ENCODE data around the gene KCND1.
A peak's percentile ranks its signal among the peaks of the same experiment; 100 is the strongest.

Gene KCND1

DNA sequence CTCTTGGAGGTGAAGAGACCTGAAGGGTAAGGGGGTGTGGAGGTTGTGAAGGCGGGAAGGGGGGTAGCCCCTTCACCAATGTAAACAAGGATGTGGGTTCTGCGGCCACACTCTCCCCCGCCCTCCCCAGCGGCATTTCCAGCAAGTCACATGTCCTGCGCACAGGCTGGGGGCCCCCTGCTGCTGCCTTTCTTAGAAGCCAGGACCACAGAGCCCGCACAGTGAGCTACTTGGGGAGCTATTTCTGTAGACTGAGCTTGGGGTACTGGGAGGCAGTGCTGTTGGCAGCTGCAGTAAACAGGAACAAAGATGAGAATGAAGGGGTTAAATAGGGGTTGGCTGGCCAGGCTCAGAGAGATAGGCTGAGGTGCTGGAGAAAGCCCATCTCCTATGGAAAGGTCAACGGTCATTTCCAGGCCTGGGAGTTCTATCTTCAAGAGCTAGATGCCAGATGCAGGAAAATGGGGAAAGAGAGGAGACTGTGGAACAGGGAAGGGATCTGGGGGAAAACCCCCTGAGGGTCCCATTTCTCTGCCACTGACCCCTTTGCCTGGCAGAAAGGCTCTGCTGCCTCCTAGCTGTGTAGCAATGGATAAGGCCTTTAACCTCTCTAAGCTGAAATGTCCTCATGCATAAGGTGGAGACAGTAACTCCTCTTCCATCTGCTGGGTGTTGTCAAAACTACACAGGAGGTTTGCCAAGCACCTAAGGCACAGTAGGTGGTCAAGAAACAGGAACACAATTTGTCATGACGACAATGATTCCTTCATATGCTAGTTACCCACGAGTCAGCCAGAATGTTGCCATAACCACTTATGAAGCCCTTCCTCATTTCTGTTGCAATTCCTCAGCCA lies 34.4 kb downstream of the KCND1 start:
- DNase-seq: peak; percentile 95

DNA sequence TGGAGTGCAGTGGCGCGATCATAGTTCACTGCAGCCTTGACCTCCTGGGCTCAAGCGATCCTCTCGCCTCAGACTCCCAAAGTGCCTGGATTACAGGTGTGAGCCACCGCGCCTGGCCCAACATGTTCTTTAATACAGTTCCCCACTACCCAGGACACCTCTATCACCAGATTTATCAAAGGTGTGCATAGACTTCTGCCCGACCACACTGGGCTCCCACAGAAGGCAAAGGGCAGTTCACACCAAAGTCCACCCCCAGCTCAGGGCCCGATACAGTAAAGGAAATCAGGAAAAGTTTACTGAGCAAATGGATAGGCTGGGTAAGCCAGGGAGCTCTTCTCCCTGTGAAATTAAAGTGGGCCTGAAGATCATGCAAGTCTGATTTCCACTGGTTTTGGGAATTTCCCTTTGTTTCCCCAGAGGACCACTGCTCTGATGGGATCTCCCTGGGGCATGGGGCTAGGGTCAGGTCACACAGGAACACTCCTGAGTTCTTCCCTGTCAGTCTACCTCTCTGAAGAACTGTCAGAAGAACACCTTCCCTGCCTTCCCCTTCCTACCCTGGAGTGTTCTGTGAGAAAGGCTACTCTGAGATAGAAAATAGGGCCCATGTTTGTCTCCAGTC lies 35.1 kb downstream of the KCND1 start:
- DNase-seq: peak; percentile 21

DNA sequence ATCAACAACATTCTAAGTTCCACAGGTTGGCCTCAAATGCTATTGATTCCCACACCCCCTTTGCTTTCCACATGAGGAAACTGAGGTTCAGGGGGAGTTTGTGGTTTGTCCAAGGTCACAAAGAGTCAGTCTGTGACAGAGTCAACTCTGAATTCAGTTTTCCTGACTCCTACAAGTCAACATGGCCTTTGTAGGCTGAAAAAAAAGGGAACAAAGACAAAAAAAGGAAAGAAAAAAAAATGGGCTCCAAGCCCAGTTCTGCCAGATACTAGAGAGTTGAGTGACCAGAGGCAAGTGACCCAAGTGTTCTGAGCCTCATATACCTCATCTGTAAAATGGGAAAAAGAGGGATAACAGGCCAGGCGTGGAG lies 36.4 kb downstream of the KCND1 start:
- no peak for DNase-seq

DNA sequence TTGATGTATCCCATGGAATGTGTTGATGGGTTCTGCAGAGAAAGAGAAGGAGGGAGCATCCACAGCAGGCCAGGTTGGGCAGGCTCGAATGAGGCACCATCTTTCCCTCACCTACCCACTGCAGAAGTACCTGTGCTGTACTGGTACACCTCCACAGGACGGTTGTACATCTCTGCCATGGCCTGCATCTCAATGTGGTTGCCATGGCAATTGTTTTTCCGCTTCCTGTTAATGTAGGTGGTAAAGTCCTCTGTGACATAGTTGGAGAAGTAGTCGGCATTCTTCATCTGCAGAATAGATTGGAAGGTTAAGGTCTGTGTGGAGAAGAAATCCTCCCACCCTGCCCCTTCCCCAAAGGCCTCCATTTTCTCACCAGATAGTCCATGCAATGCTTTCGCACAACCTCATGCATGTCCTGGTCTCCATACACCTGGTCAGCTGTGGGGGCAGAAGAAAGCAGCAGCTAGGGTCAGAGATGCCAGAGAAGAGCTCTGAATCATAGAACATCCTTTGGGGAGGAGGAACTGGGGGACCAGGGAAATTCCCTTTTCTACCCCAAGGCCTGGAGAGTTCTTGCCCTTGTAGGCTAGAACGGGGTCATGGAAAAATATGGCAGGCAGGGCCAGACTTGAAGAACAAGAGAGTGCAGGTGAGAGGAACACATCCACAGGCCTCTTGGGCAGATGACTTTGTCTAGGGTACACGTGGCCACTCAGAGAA lies 36.9 kb downstream of the KCND1 start:
- DNase-seq: peak; percentile 37

DNA sequence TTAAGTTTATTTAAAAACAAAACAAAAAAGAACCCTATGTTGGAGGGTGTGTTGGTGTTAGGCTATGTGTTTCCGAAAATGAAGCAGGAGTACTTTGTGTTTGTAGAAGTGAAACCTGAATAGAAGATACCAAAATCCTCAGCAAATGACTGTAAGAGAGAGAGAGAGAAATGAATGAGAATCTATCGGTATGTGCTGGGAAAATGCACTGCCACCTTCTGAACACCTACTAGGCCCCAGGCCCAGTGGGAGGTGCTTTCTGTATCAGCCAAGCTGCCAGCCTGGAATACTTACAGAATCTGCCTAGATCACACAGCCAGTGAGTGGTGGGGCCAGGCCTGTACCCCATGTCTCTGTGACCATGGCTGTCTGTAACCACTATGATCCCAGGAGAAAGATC lies 37.9 kb downstream of the KCND1 start:
- peak; percentile 46 for DNase-seq

DNA sequence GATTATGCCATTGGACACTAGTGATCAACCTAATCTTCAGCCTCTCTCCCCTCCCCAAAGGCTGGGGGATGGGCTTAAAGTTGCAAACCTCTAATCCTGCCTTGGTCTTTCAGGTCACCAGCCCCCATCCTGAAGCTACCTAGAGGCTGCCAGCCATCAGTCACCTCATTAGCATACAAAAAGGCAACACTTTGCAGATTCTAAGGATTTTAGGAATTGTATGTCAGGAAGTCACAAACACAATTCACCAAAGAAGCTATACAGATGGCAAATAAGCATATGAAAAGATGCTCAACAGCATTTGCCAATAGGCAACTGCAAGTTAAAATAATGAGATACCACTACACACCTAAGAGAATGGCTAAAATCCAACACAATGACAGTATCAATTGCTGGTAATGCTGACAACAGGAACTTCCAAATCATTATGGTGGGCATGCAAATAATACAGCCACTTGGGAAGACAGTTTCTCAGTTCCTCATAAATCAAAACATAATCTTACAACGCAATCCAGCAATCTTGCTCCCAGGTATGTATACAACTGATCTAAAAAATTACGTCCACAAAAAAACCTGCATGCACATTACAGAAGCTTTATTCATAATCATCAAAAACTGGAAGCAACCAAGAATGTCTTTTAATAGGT lies 43.8 kb downstream of the KCND1 start:
- no peak for DNase-seq

DNA sequence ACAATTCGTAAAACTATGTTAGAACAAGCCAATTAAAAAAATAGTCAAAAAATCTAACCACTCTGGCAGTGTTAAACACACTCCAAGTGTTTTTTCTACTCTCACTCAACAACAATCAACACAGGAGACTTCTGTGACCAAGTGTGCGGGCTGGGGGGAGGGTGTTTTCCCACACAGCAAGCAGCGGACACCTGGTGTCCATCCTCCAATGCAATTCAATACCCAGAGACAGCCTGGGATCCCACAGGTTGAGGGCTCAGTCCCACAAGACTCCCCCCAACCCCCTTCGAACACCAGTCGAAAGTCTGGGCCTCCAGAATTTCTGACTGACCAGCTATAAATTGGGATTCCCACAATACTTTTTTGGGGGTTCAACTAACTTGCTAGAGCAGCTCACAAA lies 44.5 kb downstream of the KCND1 start:
- DNase-seq: no peak

DNA sequence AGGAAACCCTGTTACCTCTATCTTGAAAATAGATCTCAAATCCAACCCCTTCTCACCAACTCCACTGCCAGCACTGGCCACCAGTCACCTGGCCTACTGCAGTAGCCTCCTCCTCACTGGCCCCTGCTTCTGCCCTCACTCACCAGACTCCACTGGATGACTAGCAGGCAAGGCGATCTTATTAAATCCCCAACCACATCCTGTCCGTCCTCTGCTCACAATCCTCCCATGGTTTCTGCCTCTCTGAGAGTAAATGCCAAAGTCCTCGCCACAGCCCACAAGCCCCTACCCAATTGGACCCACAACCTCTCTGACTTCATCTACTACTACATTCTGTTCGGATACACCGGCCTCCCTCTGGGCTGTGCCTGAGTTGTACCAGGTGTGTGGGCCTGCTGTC lies 47.4 kb downstream of the KCND1 start:
- DNase-seq: no peak

DNA sequence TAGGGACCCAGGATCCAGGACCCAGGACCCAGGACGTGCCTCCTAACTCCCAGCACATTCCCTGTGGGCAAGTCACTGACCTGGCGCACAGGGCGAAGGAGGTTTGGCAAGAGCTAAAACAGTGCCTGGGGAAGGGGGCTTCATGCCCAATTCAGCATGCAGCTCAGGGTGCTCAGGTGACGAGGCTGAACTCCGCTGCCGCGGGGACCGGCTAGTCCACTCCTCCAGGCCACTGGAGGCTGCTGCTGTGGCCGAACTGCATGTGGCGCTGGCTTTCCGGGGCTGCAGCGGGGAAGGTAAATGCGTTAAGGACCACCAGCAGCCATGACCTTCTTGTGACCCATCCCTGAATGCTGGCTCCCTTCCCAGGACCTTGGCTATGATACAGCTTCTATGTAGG lies 47.9 kb downstream of the KCND1 start:
- no peak for DNase-seq

DNA sequence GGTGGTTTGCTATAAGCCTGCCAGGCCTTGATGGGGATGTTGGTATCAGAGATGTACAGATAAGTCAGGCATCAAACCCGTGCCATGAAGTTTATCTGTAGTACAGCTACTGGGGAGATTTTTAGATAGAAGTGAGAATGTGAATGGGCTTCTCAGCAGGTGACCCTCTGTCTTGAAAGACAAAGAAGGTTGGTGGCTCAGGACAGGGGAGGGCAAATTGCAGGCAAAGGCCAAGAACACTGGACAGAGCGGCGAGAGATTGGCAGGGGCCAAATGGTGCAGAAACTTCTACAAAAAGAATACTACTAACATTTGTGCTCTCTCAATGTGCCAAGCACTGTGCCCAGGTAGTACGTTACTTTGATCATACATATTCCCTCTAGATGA lies 50.9 kb downstream of the KCND1 start:
- DNase-seq: no peak

DNA sequence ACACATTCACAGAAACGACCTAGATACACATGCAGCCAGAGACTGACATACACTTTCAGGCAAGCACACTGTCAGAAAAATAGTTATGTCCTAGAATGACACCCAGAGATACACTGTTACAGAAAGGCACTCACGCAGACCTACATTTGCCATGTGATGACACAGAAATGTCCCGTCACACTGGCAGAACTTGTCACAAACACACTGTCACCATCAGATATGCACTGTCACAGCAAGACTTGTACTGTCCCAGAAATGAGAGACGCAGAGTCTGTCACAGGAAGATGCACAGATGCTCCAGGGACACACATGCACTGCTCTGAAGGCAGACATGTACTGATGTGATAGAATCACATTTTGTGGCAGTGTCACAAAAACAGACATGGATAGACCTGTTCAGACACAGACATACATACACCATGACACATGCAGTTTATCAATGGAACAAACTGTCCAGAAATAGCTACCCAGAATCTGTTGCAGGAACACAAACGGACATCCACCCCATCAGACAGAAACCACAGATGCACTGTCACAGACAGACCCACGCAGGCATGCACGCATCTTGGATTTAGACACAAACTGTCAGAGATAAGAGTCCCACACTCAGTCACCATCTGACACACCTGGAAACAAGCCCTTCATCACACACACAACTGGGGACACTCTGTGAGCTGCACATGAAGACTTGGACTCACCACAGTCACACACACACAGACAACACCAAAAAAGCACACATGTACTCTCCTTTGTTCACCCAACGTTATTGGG lies 51.5 kb downstream of the KCND1 start:
- DNase-seq: peak; percentile 57

DNA sequence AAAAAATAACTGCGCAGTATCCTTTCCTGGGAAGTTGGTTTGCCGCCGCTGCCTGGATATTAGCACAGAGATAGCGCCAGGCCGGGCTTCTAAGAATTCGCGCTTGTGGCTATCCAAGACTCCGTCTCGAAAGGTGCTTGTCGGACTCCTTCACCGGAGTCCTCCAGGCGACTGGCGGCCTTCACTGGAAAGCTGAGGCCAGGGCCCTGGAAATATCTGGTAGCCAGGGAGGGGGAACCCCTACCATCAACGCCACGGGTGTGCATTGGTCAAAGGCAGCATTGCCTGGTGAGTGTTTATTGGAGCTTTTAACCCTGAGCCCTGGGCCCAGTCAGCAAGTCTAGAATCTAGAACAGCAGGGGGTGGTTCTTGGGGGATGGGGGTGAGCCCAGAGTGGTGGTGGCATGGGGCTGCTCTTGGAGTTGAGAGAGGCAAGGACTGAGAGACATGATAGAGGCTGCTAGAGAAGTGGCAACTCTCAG lies 52.2 kb downstream of the KCND1 start:
- peak; percentile 41 for DNase-seq

DNA sequence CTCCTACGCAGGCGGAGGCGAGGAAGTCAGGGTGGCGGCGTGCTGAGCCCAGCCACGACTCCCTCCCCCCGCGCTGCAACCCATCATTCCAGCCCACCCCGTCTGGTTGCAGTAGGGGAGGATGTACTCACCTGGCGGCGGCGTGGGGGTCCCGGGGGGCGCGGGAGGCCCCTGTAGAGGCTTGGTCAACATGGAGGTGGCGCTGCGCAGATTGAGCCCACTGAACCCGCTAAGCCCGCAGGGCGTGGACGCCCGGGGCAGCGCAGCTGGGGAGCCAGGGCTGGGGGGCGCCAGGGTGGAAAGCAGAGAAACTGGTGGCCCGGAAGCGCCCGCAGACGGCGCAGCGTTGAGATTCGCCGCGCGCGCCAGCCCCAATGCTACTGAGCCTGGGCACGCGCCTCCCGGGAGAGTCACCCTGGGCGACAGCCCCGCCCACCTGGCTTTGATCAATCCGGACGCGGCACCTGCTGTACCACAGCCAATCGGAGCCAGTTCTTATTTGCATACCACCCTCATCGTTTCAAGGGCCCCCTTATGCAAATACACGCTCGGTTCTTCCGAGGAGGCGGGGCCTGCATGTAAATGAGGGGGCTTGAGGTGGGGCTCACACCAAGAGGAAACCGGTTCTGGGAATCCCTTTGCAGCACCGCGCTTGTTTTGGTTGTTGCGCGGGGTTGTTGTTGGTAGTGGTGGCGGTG lies 52.9 kb downstream of the KCND1 start, which contains the start of gene PIM2:
Gene PIM2 (minus strand): TSS at position 382 of the 698 bp plus-strand sequence. CDS start 190 bp downstream, at position 192.
- DNase-seq: peak; percentile 95

DNA sequence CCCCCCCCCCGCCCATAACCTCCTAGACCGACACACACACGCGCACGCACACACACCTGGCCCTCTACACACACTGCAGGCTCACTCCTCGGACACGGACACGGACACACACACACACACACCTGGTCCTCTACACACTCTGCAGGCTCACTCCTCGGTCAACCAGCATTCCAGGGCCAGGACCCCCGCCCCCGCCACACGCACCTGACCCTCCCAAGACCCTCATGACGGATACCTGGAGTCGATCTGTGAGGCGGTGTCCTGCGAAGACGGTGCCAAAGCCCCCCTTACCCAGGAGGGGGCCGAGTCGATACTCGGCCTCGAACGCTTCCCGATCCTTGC lies 53.4 kb downstream of the KCND1 start:
- DNase-seq: no peak

DNA sequence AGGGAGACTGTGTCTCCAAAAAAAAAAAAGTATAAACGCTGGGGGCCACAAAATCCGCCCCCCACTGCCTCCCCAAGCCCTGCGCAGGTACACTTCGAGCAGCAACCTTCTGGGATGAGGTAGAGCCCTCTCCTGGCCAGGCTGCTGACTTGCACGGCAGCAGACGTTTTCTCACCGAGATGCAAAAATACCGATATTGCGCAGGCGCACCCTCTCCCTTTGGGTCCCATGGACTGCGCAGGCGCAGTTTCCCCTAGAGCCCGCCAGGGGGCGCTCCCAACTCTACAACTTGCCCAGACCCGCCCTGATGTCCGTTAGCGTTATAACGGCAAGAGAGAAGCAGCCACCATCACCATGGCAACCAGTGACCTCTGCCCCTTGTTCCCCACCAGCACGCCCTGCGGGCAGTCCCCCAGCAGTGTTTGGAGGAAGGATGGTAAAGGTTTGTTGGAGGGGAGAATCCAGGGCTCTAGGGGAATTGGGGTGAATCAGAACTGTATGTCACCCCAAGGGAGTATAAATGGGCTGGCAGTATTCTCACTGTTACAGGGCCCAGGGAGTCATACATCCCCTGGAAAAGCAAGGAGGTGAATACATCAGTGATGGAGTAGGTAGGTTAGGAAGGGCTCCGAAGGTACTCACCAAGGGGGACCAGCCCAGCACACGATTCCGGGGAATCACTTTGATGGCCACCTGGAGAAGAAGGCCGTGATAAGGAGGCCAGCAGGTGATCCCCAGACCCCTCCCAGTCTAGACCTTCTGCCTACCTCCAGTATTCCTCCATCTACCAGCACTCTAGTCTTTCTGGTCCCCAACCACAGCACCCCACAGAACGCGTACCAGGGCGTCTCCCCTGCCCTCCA lies 54.3 kb downstream of the KCND1 start:
- peak; percentile 93 for DNase-seq

DNA sequence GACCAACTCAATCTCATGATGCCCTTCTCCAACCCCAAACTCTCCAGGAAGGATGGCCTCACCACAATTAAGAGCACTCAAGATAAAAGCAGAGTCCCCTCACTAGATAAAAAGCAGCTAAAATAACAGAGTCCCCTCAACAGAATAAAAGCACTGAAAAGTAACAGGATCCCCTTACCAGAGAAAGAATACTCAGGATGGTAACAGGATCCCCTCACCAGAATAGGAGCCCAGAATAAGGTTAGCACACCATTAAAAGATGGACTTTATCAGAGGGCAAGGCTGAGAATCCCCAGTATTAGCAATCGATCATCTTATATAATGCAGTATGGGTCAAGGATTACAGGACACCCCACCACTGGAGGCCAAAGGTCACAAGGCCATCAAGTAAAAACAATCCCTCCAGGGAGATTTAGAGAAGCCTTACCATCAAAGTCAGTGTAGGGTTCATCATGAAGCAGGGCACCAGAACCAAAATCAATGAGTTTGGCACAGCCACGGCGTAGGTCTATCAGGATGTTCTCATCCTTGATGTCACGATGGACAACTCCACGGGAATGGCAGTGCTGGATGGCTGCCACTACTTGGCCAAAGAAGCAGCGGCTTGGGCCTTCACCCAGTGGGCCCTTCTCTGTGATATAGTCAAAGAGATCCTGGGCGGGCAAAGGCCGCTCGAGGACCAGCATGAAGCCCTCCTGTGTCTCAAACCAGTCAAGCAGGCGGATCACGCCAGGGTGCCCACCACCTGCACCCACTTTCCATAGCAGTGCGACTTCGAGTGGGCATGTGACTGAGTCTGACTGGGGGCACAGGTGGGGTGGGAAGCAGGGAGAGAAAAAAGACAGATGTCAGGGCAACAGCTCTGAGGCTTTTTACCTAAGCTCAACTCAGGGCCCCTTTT lies 56.8 kb downstream of the KCND1 start:
- no peak for DNase-seq

DNA sequence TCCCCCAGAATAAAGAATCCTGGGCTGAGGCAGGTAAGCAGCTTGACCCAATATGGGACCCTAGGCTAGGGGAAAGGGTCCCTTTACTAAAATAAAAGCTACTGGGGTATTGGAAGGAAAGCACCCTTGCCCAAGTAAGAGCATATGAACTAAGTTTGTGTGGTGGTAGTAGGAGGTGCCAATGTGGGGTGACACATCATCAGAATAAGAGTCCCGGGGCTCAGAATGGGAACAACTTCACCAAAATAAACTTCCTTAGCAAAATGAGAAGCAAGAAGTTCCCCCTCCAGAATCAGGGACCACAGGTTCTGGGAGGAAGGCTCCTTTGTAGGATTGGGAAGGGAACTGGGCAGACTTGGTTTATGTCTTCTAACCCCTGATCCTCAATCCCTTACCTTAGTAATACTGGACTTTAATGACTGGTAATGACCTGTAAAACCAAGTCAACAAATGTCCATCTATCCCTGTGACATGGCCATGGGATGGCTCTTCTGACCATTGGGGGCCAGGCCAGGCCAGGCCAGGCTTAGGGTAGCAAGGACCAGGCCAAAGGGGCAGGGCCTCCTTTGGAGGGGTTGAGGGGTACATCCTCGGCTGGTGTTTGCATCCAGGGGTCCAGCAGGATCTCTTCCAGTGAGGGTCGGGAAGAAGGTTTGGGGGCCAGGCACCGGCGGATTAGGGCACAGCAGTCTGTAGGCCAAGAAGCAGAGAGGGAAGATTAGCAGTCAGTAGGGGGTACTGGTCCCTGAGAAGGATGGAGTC lies 57.9 kb downstream of the KCND1 start:
- no peak for DNase-seq

DNA sequence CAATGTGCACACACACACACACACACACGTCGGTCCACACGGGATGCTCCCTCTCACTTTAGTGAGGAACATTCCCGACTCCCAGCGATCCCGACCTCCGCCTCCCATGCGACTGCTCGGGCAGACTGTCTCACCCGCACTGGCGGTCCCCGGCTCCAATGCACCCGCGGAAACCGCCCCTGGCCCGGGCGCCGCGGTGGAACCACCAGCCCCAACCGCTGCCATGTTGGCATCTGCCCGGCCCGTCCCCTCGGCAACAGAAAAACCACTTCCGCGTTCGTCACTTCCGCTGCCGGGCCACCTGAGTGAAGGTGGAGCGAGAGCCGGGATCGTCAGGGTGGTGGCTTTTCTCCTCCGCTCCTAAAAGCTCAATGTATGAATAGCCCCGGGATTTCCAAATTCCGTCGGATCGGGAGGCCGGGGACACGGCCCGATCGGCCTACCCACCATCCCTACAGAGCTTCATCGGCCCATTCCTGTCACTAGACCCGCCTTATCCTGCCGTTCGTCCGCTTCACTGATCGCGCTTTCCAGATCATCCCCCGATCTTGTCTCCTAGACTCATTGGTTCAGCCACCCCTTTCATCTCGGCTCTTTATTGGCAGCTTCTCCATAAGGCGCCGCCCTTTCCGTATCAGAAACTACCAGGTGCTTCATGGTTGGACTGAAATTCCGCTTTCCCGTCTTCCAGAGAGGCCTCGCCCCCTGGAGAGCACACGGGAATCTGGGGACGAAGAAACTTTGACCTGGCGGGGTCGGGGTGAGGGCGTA lies 60.0 kb downstream of the KCND1 start, which contains the start of gene SLC35A2:
Gene SLC35A2 (minus strand): TSS at position 235 of the 771 bp plus-strand sequence. CDS start 10 bp downstream, at position 225.
- DNase-seq: peak; percentile 87
